ENCODE measurements around the gene GNAS-AS1.

The GNAS-AS1 gene

DNA sequence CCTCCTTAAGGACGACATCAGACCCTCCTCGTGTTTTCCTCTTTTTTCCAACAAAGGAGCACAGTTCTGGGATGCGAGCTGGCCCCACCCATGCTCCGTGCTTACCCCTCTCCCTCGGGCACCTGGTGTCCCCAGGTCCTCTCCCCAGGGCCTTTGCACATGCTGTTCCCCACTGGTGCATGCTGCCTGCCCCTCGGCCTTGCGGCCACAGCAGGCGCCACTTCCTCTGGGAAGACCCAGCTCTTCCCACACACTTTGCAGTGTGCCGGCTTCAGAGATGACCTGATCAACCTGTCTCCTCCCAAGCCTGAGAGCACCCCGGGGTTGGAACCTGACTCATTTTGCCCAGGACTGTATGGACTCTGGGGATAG lies 39.8 kb downstream of the GNAS-AS1 start:
- no peak overlapping the region for H3K4me3 Mint-ChIP-seq
- no peaks in the 10 kb centered on the region for H3K9me3 Mint-ChIP-seq
- H3K27me3 Mint-ChIP-seq (ENCODE audit: low read depth): peaks cover 18% of the 10 kb centered on the region
- H3K27ac Mint-ChIP-seq: no peak overlapping the region
- H3K36me3 Mint-ChIP-seq (ENCODE audit: low read depth): no peaks in the 10 kb centered on the region
- DNase-seq (ENCODE audit: low spot score): no peak
- H3K4me1 Mint-ChIP-seq (ENCODE audit: low read depth): no peaks in the 10 kb centered on the region

DNA sequence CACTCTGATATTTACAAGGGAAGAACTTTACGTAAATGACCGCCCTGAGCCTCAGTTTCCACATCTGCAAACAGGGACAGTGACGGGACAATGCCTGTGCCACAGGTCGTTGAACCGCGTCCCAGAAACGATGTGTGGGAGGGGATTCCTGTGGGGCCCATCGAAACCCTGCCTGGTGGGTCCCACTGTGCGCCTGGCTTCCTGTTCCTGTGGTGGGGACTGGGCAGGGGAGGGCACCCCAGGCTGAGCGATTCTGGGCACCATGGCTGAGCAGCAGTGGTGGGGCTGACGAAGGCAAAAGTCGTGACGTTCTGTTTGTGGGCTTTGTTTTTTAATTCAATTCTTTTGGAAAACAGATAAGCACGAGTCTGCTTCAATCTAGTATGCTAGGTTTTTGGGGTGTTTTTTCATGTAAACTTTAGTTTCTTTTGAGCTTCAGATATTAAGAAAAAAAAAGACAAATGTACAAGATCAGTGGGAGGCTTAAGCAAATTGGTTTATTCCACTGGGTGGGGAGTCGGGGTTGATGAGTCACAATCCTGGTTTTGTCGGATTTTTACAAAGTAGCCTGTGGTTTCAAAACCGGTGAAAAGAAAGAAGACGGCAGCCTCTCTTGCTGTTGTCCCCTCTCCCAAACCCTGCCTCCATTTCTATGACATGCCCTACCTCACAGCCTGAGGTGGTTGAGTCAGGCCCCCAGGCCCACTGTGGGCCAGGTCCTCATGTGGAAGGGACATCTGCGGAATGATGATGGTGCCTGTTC lies 40.4 kb downstream of the GNAS-AS1 start:
- Mint-ChIP-seq H3K9me3 (no peaks in the 10 kb centered on the region), H3K27ac (no peak overlapping the region), H3K4me1 (ENCODE audit: low read depth) (no peaks in the 10 kb centered on the region), H3K27me3 (ENCODE audit: low read depth) (peaks cover 18% of the 10 kb centered on the region), H3K4me3 (no peak overlapping the region), H3K36me3 (ENCODE audit: low read depth) (no peaks in the 10 kb centered on the region)
- DNase-seq (ENCODE audit: low spot score): peak; percentile 13

DNA sequence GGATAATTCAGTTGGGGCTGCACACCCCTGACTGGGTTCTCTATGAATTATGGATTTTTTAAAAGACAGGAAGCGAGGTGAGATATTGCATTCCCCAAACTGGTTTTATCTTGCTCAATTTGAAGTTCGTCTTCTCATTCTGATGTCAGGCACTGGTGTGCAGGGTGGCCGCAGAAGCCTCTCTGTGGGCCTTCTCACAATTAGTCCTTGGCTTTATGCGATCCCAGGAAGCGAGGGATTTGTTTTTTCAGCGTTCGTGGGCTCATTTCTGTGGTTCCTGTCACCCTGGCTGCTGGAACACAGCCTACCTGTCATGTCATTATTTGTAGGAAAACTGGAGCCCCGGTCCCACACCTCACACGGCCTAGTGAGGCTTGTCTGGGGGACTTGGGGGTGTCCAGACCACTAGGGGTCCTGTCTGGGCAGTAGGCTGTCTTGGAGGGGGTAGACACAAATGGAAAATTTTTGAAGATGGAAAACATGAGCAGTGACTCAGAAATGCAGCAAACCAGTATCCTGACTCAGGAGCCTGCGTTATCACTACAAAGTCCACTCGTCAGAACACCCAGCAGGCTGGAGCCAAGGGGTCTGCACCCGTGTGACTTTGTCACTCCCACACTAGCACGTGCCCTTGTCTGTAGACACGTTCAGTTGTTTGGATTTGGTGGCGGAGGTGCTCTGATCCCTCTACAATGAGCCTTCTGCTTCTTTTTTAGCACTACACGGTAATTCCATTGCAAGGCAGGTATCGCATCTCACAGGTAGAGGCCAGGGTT lies 42.2 kb downstream of the GNAS-AS1 start:
- H3K9me3 Mint-ChIP-seq: no peaks in the 10 kb centered on the region
- H3K4me1 Mint-ChIP-seq (ENCODE audit: low read depth): no peaks in the 10 kb centered on the region
- no peak overlapping the region for H3K4me3 Mint-ChIP-seq
- no peak for DNase-seq (ENCODE audit: low spot score)
- H3K27ac Mint-ChIP-seq: no peak overlapping the region
- H3K36me3 Mint-ChIP-seq (ENCODE audit: low read depth): no peaks in the 10 kb centered on the region
- H3K27me3 Mint-ChIP-seq (ENCODE audit: low read depth): peaks cover 17% of the 10 kb centered on the region

DNA sequence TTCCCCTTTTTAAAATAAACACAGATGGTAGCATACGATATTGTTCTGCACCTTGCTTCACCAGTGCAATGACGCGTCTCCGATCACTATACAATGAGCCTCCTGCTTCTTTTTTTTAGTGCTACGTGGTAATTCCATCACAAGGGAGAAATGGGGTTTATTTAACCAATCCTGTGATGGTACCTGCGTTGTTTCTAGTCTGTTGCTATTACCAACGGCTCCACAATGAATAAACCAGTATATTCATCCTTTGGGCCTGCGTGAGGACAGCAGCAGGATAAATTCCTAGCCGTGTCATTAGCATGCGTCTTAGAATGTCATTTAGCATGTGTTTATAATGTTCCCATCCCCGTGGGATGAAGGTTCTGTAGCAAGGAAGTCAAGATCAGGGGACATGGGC lies 42.9 kb downstream of the GNAS-AS1 start:
- Mint-ChIP-seq H3K4me1 (ENCODE audit: low read depth) (no peaks in the 10 kb centered on the region), H3K27ac (no peak overlapping the region), H3K36me3 (ENCODE audit: low read depth) (no peaks in the 10 kb centered on the region), H3K27me3 (ENCODE audit: low read depth) (peaks cover 18% of the 10 kb centered on the region), H3K9me3 (no peaks in the 10 kb centered on the region), H3K4me3 (no peak overlapping the region)
- DNase-seq (ENCODE audit: low spot score): no peak

DNA sequence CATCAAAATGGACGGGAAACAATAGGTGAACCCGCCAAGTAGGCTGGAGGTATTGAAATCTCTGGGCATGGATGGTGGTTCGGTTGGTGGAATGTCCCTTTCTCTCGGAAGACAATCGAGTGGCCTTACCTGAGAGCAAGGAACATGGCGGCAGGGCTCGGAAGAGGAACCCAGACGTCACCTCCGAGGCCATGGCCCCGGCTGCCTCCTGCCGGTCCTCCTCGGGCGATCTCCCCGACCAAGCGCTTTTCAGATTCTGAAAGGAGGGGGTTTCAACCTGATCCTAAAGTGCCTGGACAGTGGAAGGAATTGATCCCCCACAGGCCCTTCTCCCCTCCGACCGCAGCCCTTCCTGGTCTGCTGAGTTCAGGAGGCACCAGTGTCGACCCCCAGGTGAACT lies 47.2 kb downstream of the GNAS-AS1 start:
- Mint-ChIP-seq H3K27me3 (ENCODE audit: low read depth) (peaks cover 26% of the 10 kb centered on the region), H3K4me3 (no peak overlapping the region), H3K36me3 (ENCODE audit: low read depth) (no peaks in the 10 kb centered on the region), H3K27ac (no peak overlapping the region), H3K4me1 (ENCODE audit: low read depth) (no peaks in the 10 kb centered on the region), H3K9me3 (no peaks in the 10 kb centered on the region)
- no peak for DNase-seq (ENCODE audit: low spot score)

DNA sequence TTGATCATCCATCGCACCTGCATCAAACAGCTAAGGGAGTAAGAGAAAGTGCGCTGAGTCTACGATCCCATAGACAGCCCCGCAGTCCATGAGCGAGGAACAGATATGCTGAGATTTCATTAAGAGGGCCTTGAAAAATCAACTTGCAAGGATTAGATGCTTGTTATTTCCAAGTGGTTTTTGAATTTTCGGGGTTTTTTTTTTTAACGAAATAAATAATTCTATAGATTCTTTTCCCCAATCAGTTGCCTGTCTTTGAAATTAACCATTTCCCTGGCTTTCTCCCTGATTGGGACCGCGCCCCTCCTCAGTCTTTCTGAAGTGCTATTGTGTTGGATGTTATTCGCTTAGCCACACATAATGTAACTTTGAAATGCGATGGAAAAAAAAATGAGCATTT lies 48.6 kb downstream of the GNAS-AS1 start:
- H3K27ac Mint-ChIP-seq: no peak overlapping the region
- peaks cover 24% of the 10 kb centered on the region for H3K27me3 Mint-ChIP-seq (ENCODE audit: low read depth)
- no peaks in the 10 kb centered on the region for H3K36me3 Mint-ChIP-seq (ENCODE audit: low read depth)
- H3K9me3 Mint-ChIP-seq: no peaks in the 10 kb centered on the region
- DNase-seq (ENCODE audit: low spot score): no peak
- H3K4me1 Mint-ChIP-seq (ENCODE audit: low read depth): no peaks in the 10 kb centered on the region
- no peak overlapping the region for H3K4me3 Mint-ChIP-seq

DNA sequence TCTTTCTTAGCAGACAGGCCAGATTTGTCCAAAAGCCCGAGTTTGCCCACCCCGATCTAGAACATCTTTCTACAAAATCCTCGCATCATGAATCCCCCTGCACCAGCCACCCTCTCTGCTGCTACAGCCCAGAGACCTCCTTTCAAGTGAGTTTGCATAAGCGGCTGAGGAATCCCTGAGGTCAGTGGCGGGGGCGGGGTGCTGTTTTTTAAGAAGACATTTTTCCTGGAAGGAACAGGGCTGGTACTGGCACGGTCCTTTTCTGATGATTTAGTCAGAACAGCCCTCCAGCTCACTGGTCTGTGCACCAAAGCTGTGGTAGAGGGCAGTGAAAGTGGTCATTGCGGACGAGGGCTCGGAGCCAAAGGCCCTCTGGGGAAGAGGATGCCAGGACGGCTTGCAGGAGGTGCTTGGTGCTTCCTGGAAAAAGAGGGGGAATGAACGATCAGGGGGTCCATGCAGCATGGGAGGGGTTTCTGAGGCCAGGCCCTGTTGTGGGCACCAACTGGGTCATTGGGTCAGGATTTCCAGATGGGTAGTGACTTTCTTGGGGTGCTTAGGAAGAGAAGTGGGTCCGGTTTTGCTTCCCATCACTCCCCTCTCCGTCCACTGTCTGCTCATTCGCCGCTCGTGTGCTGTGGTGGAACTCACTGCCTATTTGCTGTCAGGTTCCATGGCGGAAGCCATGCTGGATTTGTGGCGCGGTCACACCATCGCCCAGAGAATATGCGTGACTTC lies 50.4 kb downstream of the GNAS-AS1 start:
- no peaks in the 10 kb centered on the region for H3K4me1 Mint-ChIP-seq (ENCODE audit: low read depth)
- H3K27ac Mint-ChIP-seq: no peak overlapping the region
- H3K9me3 Mint-ChIP-seq: no peaks in the 10 kb centered on the region
- no peak for DNase-seq (ENCODE audit: low spot score)
- peaks cover 23% of the 10 kb centered on the region for H3K27me3 Mint-ChIP-seq (ENCODE audit: low read depth)
- no peak overlapping the region for H3K4me3 Mint-ChIP-seq
- H3K36me3 Mint-ChIP-seq (ENCODE audit: low read depth): no peaks in the 10 kb centered on the region

DNA sequence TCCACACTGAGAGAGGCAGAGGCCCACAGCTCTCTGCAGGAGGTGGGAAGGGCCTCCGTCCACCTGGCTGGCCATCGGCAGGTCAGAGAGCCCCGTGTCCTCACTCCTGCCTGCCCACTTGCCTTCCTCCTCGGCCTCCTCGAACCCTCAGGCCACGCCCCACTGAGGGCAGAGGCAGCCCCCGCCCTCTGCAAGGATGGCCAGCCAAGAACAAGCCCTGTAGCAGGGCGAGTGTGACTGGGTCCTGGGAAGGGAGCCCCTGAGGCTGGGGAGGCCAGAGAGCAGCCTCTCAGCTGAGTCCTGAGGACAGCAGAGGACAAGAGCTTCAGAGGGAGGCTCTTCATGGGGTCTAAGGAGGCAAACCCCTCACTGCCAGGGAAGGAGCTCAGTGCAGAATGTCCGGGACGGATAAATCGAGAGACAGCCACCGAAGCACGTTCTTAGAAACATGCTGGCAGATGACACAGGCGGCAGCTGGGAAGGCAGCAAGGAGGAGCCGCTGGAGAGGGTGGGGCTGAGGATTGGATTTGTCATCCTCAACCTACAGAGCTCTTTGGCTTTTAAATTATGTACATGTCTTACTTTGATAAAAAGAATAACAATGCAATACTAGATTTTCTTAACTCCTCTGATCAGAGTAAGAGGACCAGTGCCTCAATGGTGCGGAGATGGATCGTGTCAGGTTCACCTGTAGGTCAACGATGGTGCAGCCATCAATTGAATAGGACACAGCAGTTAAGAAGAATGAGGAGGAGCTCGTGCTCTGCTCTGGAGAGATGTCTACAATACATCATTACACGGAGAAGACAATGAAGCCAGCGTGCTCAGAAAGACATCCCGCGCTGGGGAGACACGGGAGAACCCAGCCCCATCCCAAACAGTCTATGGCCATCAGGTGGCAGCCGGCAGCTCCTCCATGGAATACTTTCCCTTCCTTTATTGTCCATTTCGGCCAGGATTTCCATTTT lies 53.0 kb downstream of the GNAS-AS1 start:
- H3K27ac Mint-ChIP-seq: no peak overlapping the region
- H3K27me3 Mint-ChIP-seq (ENCODE audit: low read depth): peaks cover 16% of the 10 kb centered on the region
- no peak for DNase-seq (ENCODE audit: low spot score)
- H3K4me1 Mint-ChIP-seq (ENCODE audit: low read depth): no peaks in the 10 kb centered on the region
- H3K36me3 Mint-ChIP-seq (ENCODE audit: low read depth): no peaks in the 10 kb centered on the region
- H3K9me3 Mint-ChIP-seq: no peaks in the 10 kb centered on the region
- H3K4me3 Mint-ChIP-seq: no peak overlapping the region

DNA sequence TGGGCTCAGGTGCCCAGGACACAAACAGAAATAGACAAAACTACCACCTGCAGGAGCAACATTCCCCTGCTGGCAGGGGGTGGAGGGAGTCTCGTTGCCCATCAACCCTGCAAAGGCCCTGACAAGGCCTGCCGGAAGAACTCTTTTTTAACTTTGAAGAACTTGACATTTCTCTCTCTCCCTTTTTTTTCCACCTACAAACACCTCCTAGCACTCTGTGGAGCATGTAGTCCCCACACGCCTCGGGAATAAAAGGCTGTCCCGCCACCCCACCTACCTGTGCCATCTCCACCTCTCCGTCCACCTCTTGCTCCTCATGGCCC lies 54.8 kb downstream of the GNAS-AS1 start:
- Mint-ChIP-seq H3K36me3 (ENCODE audit: low read depth) (no peaks in the 10 kb centered on the region), H3K27ac (no peak overlapping the region), H3K27me3 (ENCODE audit: low read depth) (peaks cover 10% of the 10 kb centered on the region), H3K4me1 (ENCODE audit: low read depth) (no peaks in the 10 kb centered on the region), H3K9me3 (no peaks in the 10 kb centered on the region), H3K4me3 (no peak overlapping the region)
- DNase-seq (ENCODE audit: low spot score): no peak

DNA sequence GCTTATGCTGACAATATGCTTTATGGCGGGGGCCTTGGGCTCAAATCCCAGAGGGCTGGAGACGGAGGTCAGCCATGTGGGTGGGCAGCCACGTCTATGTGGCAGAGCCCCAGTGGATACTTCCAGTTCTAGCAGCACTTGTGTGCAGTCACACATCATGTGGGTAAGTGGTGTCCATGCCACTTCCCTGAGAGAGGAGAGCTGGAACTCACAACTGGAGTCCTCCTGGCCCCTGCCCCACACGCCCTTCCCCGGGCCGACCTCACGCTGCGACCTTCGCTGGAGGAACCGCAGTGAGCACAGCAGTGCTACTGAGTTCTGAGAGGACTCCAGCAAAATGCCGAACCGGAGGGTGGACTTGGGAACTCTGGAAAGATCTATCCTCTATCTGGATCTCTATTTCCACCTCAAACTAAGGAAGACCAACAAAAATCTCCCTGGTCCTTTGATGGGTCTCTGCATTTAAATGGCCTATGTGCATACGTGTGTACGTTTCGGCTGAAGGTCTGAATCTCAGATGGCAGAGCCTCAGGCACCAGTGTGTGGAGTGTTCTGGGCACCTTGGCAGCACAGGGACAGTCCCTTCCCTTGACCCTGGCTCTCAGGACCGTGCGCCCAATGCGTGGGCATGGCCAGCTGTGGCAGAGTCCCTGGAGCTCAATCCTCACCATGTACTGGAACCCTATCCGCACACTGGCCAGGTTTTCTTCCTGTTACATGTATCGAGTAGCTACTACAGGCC lies 55.4 kb downstream of the GNAS-AS1 start:
- Mint-ChIP-seq H3K36me3 (ENCODE audit: low read depth) (no peaks in the 10 kb centered on the region), H3K4me1 (ENCODE audit: low read depth) (no peaks in the 10 kb centered on the region), H3K9me3 (no peaks in the 10 kb centered on the region), H3K4me3 (no peak overlapping the region), H3K27ac (no peak overlapping the region), H3K27me3 (ENCODE audit: low read depth) (peaks cover 10% of the 10 kb centered on the region)
- no peak for DNase-seq (ENCODE audit: low spot score)

DNA sequence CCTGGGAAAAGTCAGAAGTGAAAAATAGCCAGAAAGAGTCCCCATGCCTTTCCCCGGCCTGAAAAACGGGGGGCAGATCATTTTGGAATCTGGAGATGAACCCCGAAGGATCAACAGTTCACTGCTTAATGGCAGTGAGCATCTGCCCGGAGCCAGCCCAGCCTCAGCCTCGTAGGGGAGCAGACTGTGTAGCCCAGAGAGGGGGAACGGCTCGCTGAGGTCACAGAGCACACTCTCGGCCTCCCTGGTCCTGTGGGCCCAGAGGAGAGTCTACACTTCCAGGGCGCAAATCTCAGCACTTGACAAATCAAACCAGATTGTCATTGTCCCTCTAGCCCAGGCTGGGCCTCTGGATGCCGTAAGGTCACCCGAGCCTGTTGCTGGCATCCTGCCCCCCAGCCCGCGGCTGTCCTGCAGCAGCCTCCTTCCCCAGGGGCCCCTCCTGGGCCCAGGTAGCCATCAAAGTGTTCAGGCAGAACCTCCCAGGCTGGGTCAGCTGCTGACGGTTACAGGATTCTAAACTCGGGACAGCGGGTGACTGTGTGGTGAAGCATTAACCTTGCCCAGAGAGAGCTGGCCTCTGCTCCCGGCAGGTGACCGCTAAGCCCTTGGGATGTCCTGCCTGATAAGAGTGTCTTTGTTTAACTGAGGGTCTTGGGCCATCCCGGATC lies 56.1 kb downstream of the GNAS-AS1 start:
- H3K4me1 Mint-ChIP-seq (ENCODE audit: low read depth): no peaks in the 10 kb centered on the region
- H3K9me3 Mint-ChIP-seq: no peaks in the 10 kb centered on the region
- no peak overlapping the region for H3K27ac Mint-ChIP-seq
- H3K36me3 Mint-ChIP-seq (ENCODE audit: low read depth): no peaks in the 10 kb centered on the region
- DNase-seq (ENCODE audit: low spot score): no peak
- H3K27me3 Mint-ChIP-seq (ENCODE audit: low read depth): peaks cover 8% of the 10 kb centered on the region
- no peak overlapping the region for H3K4me3 Mint-ChIP-seq

DNA sequence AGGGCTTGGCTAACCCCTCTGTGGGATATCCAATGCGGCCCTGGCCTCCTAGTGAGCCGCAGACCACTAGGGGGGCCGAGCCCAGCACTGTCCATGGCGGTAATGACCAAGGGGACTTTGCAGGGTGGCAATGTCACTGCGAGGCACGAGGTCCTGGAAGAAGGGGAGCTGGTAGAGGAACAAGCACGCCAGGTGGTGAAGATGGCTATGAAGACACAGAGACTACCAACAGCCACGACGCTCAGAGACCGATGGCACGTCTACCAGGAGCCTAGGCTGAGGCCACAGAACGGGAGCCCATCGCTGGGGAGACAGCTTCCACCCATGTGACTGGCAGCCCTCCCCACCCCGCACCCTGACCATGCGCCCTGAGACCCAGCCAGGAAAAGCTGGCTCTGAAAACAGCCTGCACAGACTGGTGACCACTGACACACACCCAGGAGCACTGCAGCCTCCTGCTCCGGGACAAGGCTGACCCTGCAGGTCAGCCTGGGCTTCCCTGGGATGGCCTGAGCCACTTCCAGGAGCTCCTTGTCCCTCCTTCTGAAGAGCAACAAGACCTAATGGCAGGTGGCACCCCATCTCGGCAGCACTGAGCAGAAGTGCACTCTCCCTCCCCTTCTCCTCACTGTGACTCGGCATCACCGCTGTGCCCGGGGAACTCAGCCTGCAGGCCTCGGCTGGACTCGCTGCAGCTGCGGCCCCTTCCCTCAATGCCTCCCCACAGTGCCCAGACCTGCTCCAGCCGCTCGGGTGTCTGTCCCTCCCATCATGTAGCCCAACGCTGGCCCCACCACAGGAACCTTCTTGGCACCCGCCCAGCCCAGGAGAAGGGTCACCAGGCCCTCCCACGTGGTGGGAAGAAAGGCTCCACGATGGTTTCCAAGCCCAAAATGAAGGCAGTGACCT lies 56.9 kb downstream of the GNAS-AS1 start:
- no peaks in the 10 kb centered on the region for H3K36me3 Mint-ChIP-seq (ENCODE audit: low read depth)
- H3K4me3 Mint-ChIP-seq: no peak overlapping the region
- no peaks in the 10 kb centered on the region for H3K9me3 Mint-ChIP-seq
- no peak for DNase-seq (ENCODE audit: low spot score)
- H3K27me3 Mint-ChIP-seq (ENCODE audit: low read depth): peaks cover 8% of the 10 kb centered on the region
- no peaks in the 10 kb centered on the region for H3K4me1 Mint-ChIP-seq (ENCODE audit: low read depth)
- no peak overlapping the region for H3K27ac Mint-ChIP-seq

All from T-helper 2 cell treated with Interferon-gamma antibody and Interleukin-4, amounts not matched to agents 5 μg/mL and 100 μg/mL, for 36 hours (primary cell).